GM19372 (cell line): ENCODE measurements around the gene ZBED6.
"Not testable (repeated sequence)": the region's sequence is repeated elsewhere in the genome, so short reads cannot be mapped to it uniquely, and the experiment has no call there.

Experiments used
- ATAC-seq: cut with Tn5 transposase; IDR thresholded peaks from one replicate; pipeline ENCODE4 v1.9.1; 2021; ENCODE audit warnings: mild to moderate bottlenecking, low read depth, moderate library complexity; ENCODE audit not compliant: unreplicated experiment

Gene ZBED6

GRCh38 chr1:203777596-203777995 lies 17.8 kb upstream of the ZBED6 start:
- no peak for ATAC-seq

GRCh38 chr1:203778146-203778545 lies 17.3 kb upstream of the ZBED6 start:
- ATAC-seq = no peak

GRCh38 chr1:203778789-203779188 lies 16.6 kb upstream of the ZBED6 start:
- no peak for ATAC-seq

GRCh38 chr1:203781962-203782361 lies 13.5 kb upstream of the ZBED6 start:
- ATAC-seq = no peak

GRCh38 chr1:203789966-203790365 lies 5.5 kb upstream of the ZBED6 start:
- ATAC-seq = no peak

- ATAC-seq = no peak
Observed at GRCh38 chr1:203791498-203791897, 3.9 kb upstream of the ZBED6 start.

DNA sequence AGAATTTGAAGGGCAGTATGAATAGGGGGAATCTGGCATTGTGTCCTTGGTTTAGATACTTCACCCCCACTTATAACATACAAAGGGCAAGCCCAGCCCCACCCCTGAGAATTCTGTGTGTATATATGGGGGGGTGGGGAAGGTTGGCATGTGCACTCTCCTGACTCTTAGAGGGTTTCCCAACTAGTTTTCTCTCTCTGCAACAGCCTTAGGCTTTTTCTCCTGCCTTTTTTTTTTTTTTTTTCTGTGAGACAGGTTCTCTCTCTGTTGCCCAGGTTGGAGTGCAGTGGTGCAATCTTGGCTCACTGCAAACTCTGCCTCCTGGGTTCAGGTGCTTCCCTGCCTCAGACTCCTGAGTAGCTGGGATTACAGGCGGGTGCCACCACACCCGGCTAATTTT lies 2.9 kb upstream of the ZBED6 start:
- ATAC-seq = no peak

DNA sequence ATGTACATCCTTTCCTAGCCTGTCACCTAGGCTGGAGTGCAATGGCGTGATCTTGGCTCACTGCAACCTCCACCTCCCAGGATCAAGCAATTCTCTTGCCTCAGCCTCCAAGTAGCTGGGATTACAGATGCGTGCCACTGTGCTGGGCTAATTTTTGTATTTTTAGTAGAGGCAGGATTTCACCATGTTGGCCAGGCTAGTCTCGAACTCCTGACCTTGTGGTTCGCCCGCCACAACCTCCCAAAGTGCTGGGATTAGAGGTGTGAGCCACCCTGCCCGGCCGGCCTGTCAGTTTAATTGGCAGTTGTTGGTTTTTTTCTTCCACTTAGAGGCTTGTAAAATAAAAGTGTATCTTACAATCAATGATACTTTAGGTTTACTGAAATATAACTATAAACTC lies 1.9 kb upstream of the ZBED6 start:
- ATAC-seq = not testable (repeated sequence)

DNA sequence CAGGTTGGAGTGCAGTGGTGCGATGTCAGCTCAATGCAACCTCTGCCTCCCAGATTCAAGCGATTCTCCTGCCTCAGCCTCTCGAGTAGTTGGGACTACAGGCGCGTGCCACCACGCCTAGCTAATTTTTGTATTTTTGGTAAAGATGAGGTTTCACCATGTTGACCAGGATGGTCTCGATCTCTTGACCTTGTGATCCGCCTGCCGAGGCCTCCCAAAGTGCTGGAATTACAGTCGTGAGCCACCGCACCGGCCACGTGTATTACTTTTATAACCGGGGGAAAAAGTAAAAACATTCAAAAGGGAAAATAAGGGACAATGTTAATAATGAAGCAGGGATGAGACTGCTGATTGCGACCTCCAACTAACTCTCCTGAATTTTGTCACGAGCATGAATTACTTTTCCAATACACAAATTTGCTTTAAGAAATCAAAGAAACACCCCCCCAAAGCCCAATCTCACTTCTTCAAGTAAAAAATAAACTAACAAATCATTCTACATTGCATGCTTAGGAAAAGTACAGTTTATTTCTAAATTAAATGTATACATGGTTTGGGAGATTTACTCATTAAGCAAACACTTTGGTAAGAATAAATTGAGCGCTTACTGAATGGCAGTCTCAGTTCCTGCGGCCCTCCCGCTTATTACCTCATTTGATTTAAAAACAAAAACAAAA lies 521 bp upstream of the ZBED6 start:
- no peak for ATAC-seq

- ATAC-seq = peak; percentile 19
Observed at GRCh38 chr1:203796236-203796605, 798 bp downstream of the ZBED6 start.

DNA sequence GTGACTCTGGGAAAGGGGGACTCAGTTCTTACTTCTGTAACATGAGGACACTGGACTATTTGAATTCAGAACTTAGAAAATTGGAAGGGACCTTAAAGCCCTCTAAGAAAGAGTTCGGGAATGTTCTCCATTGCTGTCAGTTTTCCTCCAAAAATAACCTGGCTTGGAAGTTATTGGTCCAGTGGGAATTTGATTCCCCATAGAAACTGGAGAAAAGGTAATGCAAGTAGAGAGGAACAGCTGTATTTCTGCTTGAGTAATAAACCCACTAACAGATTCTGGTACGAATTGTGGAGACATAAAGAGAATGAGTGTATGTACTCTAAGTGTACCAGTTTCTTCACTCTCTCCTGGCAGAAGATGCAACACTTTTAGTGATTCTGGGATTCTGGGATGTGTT lies 1.8 kb downstream of the ZBED6 start:
- no peak for ATAC-seq

DNA sequence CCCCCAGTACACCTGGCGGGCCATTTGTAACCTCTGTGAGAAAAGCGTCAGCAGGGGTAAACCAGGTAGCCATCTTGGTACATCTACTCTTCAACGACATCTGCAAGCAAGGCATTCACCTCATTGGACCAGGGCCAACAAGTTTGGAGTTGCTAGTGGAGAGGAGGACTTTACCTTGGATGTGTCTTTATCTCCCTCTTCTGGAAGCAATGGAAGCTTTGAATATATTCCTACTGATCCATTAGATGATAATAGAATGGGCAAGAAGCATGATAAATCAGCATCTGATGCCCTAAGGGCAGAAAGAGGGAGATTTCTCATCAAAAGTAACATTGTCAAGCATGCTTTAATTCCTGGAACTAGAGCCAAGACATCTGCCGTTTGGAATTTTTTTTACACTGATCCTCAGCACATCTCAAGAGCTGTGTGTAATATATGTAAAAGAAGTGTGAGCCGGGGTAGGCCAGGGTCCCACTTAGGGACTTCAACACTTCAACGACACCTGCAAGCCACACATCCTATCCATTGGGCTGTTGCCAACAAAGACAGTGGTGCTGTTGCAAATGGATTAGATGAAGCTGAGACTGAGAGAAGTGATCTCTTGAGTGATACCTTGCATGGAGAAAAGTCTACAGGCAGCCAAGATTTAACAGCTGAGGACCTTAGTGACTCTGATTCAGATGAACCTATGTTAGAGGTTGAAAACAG lies 2.7 kb downstream of the ZBED6 start:
- no peak for ATAC-seq

DNA sequence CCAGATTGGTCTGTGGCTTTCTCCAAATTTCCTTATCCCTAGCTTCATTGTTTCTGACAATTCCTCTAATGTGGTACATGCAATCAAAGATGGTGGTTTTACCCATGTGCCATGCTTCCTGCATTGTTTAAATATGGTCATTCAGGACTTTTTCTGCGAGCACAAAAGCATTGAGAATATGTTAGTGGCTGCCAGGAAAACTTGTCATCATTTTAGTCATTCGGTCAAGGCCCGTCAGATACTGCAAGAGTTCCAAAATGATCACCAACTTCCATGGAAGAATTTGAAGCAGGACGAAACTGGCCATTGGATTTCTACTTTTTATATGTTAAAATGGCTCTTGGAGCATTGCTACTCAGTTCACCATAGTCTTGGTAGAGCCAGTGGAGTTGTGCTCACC lies 3.7 kb downstream of the ZBED6 start:
- no peak for ATAC-seq

DNA sequence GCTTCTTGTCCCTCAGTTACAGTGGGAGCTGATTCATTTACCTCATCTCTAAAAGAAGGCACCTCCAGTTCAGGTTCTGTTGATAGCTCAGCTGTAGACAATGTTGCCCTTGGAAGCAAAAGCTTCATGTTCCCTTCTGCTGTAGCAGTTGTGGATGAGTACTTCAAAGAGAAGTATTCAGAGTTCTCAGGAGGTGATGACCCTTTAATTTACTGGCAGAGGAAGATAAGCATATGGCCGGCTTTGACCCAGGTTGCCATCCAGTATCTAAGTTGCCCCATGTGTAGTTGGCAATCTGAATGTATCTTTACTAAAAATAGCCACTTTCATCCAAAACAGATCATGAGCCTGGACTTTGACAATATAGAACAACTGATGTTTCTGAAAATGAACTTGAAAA lies 4.5 kb downstream of the ZBED6 start:
- no peak for ATAC-seq

DNA sequence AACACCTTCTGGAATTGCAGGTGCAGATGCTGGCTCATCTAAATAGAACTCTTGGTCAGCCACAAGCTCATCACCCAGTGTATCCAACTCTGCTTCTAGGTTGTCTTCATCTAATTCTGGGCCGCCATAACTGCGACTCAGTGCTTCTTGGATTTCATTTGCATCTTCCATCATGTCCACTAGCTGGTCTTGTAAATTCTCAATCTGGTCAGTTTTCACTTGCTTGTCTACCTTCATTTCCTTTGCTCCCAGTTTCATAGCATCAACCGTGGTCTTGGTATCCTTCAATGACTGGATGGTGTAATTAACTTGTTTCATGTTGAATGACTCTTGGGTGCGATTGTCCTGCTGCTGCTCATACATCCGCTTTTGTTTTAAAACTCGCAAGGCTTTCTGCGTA lies 10.3 kb downstream of the ZBED6 start:
- ATAC-seq = no peak

DNA sequence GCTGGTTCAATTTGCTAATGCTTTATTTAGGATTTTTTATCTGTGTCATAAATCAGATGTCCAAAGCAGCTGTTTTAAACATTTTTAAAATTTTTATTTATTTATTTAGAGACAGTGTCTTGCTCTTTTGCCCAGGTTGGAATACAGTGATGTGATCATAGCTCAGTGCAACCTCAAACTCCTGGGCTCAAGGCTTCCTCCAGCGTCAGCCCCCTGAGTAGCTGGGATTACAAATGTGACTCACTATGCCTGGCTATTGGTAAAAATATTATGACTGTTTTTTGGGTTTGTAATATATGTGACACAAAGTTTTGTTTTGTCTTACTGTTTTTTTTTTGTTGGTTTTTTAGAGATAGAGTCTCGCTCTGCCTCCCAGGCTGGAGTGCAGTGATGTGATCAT lies 11.8 kb downstream of the ZBED6 start:
- ATAC-seq = no peak

DNA sequence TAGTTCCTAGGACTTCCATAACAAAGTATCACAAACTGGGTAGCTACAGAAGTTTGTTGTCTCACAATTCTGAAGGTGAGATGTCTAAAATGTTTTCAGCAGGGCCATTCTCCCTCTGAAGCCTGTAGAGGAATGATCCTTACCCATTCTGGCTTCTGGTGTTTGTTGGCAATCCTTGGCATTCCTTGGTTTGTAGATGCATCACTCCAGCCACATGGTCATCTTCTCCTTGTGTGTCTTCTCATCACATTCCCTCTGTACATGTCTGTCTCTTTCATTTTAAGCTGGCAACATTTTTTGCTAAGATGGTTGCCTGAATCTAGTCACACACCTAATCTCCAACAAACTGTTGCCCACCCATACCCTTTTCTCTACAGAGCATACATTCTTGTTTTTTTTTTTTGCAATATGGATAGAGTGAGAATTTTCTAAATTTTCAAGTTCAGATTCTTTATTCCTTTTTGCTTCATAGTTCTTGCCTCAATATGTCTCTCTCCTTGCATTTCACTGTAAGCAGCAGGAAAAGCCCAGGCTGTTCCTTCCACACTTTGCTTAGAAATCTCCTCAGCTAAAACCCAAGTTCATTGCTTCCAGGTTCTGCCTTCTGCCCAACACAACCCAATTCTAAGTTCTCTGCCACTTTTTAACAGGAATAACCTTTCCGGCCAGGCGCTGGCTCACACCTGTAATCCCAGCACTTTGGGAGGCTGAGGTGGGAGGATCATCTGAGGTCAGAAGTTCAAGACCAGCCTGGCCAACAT lies 18.3 kb downstream of the ZBED6 start:
- no peak for ATAC-seq

DNA sequence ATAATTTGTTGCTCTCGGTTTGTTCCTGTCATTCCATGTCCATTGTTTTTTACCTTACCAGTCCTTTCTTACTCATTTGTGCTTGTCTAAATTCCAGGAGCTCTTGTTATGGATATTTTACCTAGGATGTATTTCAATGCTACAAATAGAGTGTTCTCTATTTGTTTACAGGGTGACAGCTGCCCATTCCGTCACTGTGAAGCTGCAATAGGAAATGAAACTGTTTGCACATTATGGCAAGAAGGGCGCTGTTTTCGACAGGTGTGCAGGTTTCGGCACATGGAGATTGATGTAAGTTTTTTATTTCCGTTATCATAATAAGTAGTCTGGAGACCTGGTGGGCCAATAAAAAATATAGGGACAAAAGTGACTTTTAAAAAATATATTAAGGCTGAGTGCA lies 23.0 kb downstream of the ZBED6 start:
- no peak for ATAC-seq

DNA sequence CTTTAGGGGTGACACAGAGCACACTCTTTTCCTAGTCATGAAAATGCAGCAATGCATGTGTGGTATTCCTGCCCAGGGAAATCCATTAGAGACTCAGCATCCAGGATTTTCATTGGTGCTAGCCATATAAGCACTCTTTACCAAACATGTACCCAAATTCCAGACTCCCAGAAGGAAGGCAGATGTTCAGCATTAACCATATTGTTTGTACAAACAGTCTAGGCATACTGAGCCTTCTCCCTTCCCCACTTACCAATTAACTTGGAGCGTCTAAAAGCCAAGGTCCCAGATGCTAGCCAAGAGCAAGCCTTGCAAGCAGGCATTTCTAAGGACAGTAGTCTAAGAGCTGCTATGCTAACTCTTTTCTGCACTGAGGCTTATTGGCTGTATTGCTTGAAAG lies 27.9 kb downstream of the ZBED6 start:
- no peak for ATAC-seq

- ATAC-seq = no peak
Observed at GRCh38 chr1:203826175-203826574, 30.8 kb downstream of the ZBED6 start.

GRCh38 chr1:203828002-203828401 lies 32.6 kb downstream of the ZBED6 start:
- ATAC-seq = no peak

GRCh38 chr1:203828503-203828902 lies 33.1 kb downstream of the ZBED6 start:
- no peak for ATAC-seq
